KBM-7 (cell line): ENCODE results near the gene ACTN3.
"Not testable (repeated sequence)": the region's sequence is repeated elsewhere in the genome, so short reads cannot be mapped to it uniquely, and the experiment has no call there.

Experiments
- DNase-seq: peaks from one replicate; pipeline ENCODE4 v3.0.0-alpha.2; 2015
- in situ Hi-C: fragments of 300-500 bp; cut with MboI; formaldehyde crosslinking; loops from 2 replicates; pipeline ENCODE4 v1.14.3; 2020; ENCODE audit warnings: low sequenced_read_pairs, low pct_unique_long_range_greater_than_20kb, mixed read lengths

Gene ACTN3

GRCh38 chr11:66591175-66591574 lies 44.5 kb downstream of the ACTN3 start:
- in situ Hi-C loops: no loop called here
- no peak for DNase-seq

GRCh38 chr11:66592457-66593302 lies 46.0 kb downstream of the ACTN3 start, which contains the start of the genes CCDC87 and CCS:
Gene CCDC87, minus strand, starts transcription at chr11:66593063. Its CDS starts 48 bp downstream, at chr11:66593015.
Gene CCS, plus strand, starts transcription at chr11:66593185. Its CDS starts 77 bp downstream, at chr11:66593262.
- in situ Hi-C loops: no loop called here
- peak; percentile 96 for DNase-seq

- in situ Hi-C loops: no loop called here
- no peak for DNase-seq
Measured at GRCh38 chr11:66593303-66593635, 46.6 kb downstream of the ACTN3 start.

GRCh38 chr11:66593650-66594049 lies 46.9 kb downstream of the ACTN3 start:
- in situ Hi-C loops: no loop called here
- DNase-seq: no peak

GRCh38 chr11:66595245-66595904 lies 48.7 kb downstream of the ACTN3 start:
- DNase-seq: no peak

GRCh38 chr11:66598993-66599392 lies 52.3 kb downstream of the ACTN3 start:
- in situ Hi-C loops: no loop called here
- no peak for DNase-seq

More at GRCh38 chr11:66595245-66595904, 48.7 kb downstream of the ACTN3 start:
- in situ Hi-C loops: no loop called here

- in situ Hi-C loops: no loop called here
- no peak for DNase-seq
Measured at GRCh38 chr11:66600219-66600618, 53.5 kb downstream of the ACTN3 start.

GRCh38 chr11:66600631-66601233 lies 54.0 kb downstream of the ACTN3 start:
- DNase-seq: peak; percentile 25
- in situ Hi-C loops: no loop called here

GRCh38 chr11:66603072-66603471 lies 56.4 kb downstream of the ACTN3 start:
- in situ Hi-C loops: no loop called here
- no peak for DNase-seq

- DNase-seq: no peak
- in situ Hi-C loops: no loop called here
Measured at GRCh38 chr11:66604155-66604554, 57.5 kb downstream of the ACTN3 start.

- DNase-seq, in situ Hi-C loops: not testable (repeated sequence)
Measured at GRCh38 chr11:66606608-66607007, 59.9 kb downstream of the ACTN3 start.

- in situ Hi-C loops: no loop called here
- no peak for DNase-seq
Measured at GRCh38 chr11:66607126-66607834, 60.6 kb downstream of the ACTN3 start.

- in situ Hi-C loops: no loop called here
- no peak for DNase-seq
Measured at GRCh38 chr11:66609721-66610617, 63.3 kb downstream of the ACTN3 start.

GRCh38 chr11:66612458-66612857 lies 65.8 kb downstream of the ACTN3 start:
- no peak for DNase-seq
- in situ Hi-C loops: no loop called here
